GM04503 (cell line): ENCODE results near the gene REEP5.
"Not testable (repeated sequence)": the region's sequence is repeated elsewhere in the genome, so short reads cannot be mapped to it uniquely, and the experiment has no call there.

ENCODE experiments used
- DNase-seq: peaks from one replicate; pipeline ENCODE4 v3.0.0-alpha.2; 2012; ENCODE audit warnings: low read depth

Gene REEP5

GRCh38 chr5:112921833-112922817 is at the start of gene REEP5:
Gene REEP5 (minus strand): TSS chr5:112922227. CDS start chr5:112922190, 37 bp downstream.
- no peak for DNase-seq

- no peak for DNase-seq
Observed at GRCh38 chr5:112971276-112971675, 49.2 kb upstream of the REEP5 start.

GRCh38 chr5:112968411-112969106 is 46.5 kb upstream of the REEP5 start:
- DNase-seq = no peak

GRCh38 chr5:112967520-112968083 is 45.6 kb upstream of the REEP5 start:
- no peak for DNase-seq

GRCh38 chr5:112965733-112966306 is 43.8 kb upstream of the REEP5 start:
- no peak for DNase-seq

GRCh38 chr5:112963374-112963733 is 41.3 kb upstream of the REEP5 start:
- not testable (repeated sequence) for DNase-seq

GRCh38 chr5:112960863-112961504 is 39.0 kb upstream of the REEP5 start:
- DNase-seq = no peak

- DNase-seq = no peak
Observed at GRCh38 chr5:112960315-112960714, 38.3 kb upstream of the REEP5 start.

- DNase-seq = not testable (repeated sequence)
Observed at GRCh38 chr5:112959872-112960271, 37.8 kb upstream of the REEP5 start.

GRCh38 chr5:112958093-112959088 is 36.4 kb upstream of the REEP5 start:
- DNase-seq = peak; percentile 80

- no peak for DNase-seq
Observed at GRCh38 chr5:112957036-112957808, 35.2 kb upstream of the REEP5 start.

GRCh38 chr5:112956606-112957005 is 34.6 kb upstream of the REEP5 start:
- no peak for DNase-seq

- DNase-seq = no peak
Observed at GRCh38 chr5:112951124-112951702, 29.2 kb upstream of the REEP5 start.

- no peak for DNase-seq
Observed at GRCh38 chr5:112948458-112948857, 26.4 kb upstream of the REEP5 start.

- no peak for DNase-seq
Observed at GRCh38 chr5:112940670-112941069, 18.6 kb upstream of the REEP5 start.

GRCh38 chr5:112938286-112938685 is 16.3 kb upstream of the REEP5 start:
- no peak for DNase-seq

GRCh38 chr5:112935675-112936074 is 13.6 kb upstream of the REEP5 start:
- DNase-seq = no peak

- DNase-seq = no peak
Observed at GRCh38 chr5:112934366-112934663, 12.3 kb upstream of the REEP5 start.

GRCh38 chr5:112933651-112934365 is 11.8 kb upstream of the REEP5 start:
- peak; percentile 78 for DNase-seq
